ENCODE measurements around the gene GSTA2. TPM values are rescaled to one million over a fixed set of nuclear protein-coding genes. Genes with fewer than 3 reads are reported as not detected.

The GSTA2 gene
- total RNA-seq, 1 experiment from 2014 or later: not detected

DNA sequence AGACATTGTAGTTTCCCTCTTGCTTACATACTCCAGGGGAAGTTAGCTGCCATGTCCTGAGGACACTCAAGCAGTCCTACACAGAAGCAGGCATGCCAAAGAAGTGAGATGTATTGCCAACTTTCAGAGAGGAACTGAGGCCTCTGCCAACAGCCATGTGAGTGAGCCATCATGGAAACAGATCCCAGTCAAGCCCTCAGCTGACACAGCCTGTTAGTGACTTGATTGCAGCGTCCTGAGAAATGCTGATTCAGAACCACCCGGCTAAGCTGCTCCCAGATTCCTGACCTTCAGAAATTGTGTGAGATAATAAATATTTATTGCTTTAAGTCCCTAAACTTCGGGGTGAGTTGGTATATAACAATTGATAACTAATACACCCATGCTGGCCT, 38.1 kb downstream of the GSTA2 start:
- no peaks in the 10 kb centered on the region for H3K79me1 ChIP-seq (ENCODE audit: insufficient read depth, low read depth, low read length, poor library complexity, severe bottlenecking)
- Mint-ChIP-seq H3K4me3 (no peak overlapping the region), H3K27ac (no peak overlapping the region), H3K36me3 (ENCODE audit: insufficient read depth in 1 of 3, low read depth in 3 of 3) (no peaks in the 10 kb centered on the region), H3K4me1 (peaks cover 19 to 25% of the 10 kb centered on the region in 2 experiments), H3K9me3 (no peaks in the 10 kb centered on the region), H3K27me3 (ENCODE audit: low read depth) (peaks cover 2% of the 10 kb centered on the region; the same call in 1 of the 2 replicates)
- H2BK15ac ChIP-seq (ENCODE audit: low read depth, low read length): no peak overlapping the region
- no peak overlapping the region for H4K8ac ChIP-seq (replicated peaks; ENCODE audit: insufficient read length, low read depth, low read length)
- no peak overlapping the region for H2BK5ac ChIP-seq (ENCODE audit: insufficient read length, low read length)
- H4K5ac ChIP-seq (ENCODE audit: insufficient read length, low read depth, low read length): no peak overlapping the region
- H3K4ac ChIP-seq (ENCODE audit: low read depth, low read length): no peak overlapping the region
- H3T11ph ChIP-seq (ENCODE audit: low read length): no peak overlapping the region
- H3K27ac ChIP-seq (ENCODE audit: insufficient read length, low read depth, low read length): no peak overlapping the region
- H3K9me3 ChIP-seq (ENCODE audit: control insufficient read depth, low read depth, low read length): no peaks in the 10 kb centered on the region
- H3K79me2 ChIP-seq (ENCODE audit: insufficient read depth, low read length): no peaks in the 10 kb centered on the region
- H3K23me2 ChIP-seq (ENCODE audit: insufficient read length, low read depth, low read length, poor library complexity, severe bottlenecking): no peaks in the 10 kb centered on the region
- no peak overlapping the region for H4K91ac ChIP-seq (ENCODE audit: insufficient read length, low read depth, low read length)
- H3K56ac ChIP-seq (ENCODE audit: insufficient read length, low read depth, low read length): no peak overlapping the region
- no peak for DNase-seq
- H2AFZ ChIP-seq (ENCODE audit: low read length): no peak overlapping the region
- H3K9ac ChIP-seq (ENCODE audit: extremely low read depth, insufficient read length, low read length): no peak overlapping the region
- no peaks in the 10 kb centered on the region for H3K4me1 ChIP-seq (ENCODE audit: insufficient read depth, low read length)
- TF ChIP-seq CTCF (conservative IDR thresholded peaks at IDR 0.05): no peak
- no CpG with 5 or more reads among the region's 3 CpGs for WGBS (ENCODE audit: extremely low coverage, insufficient read length, low lambda C conversion rate)
- H2BK12ac ChIP-seq (ENCODE audit: insufficient read length, low read depth, low read length): no peak overlapping the region
- H3K4me2 ChIP-seq (ENCODE audit: insufficient read depth, insufficient read length, low read length): no peak overlapping the region
- H4K20me1 ChIP-seq (ENCODE audit: control insufficient read depth, insufficient read depth, insufficient read length): no peaks in the 10 kb centered on the region
- H3K27me3 ChIP-seq (ENCODE audit: insufficient read depth, low read length): no peaks in the 10 kb centered on the region
- H2BK120ac ChIP-seq (ENCODE audit: low read depth, low read length, poor library complexity, severe bottlenecking): no peak overlapping the region
- no peak overlapping the region for H3K14ac ChIP-seq (ENCODE audit: insufficient read depth, low read length)
- no peak overlapping the region for H3K18ac ChIP-seq (ENCODE audit: insufficient read length, low read depth, low read length)
- no peak overlapping the region for H2BK20ac ChIP-seq (ENCODE audit: low read depth, low read length, poor library complexity, severe bottlenecking)
- no peak overlapping the region for H3K23ac ChIP-seq (ENCODE audit: insufficient read length, low read depth, low read length)
- H2AK5ac ChIP-seq (ENCODE audit: insufficient read length, low read length): no peak overlapping the region
